Stimulated activated naive CD8-positive, alpha-beta T cell treated with anti-CD3 and anti-CD28 coated beads, Interleukin-15, Interleukin-2, amounts not matched to agents 100 U/mL and 50 U/mL, for 24 hours (primary cell): ENCODE measurements around the gene MYCBP2.
A peak's percentile ranks its signal among the peaks of the same experiment; 100 is the strongest.
"Not testable (repeated sequence)": the region's sequence is repeated elsewhere in the genome, so short reads cannot be mapped to it uniquely, and the experiment has no call there.

Experiments
- ATAC-seq: fragments of 150-1000 bp; cut with Tn5 transposase; one replicate; pipeline ENCODE4 v1.10.0; 2021
- DNase-seq: peaks from one replicate; pipeline ENCODE4 v3.0.0; 2021

Gene MYCBP2

GRCh38 chr13:77338961-77339401 is 12.1 kb upstream of the MYCBP2 start:
- ATAC-seq (no peak), DNase-seq (no peak)

- no peak for ATAC-seq
- no peak for DNase-seq
Observed at GRCh38 chr13:77338329-77338728, 11.4 kb upstream of the MYCBP2 start.

- no peak for ATAC-seq
- no peak for DNase-seq
Observed at GRCh38 chr13:77337159-77337558, 10.3 kb upstream of the MYCBP2 start.

- ATAC-seq (no peak), DNase-seq (no peak)
Observed at GRCh38 chr13:77335543-77335942, 8.6 kb upstream of the MYCBP2 start.

- no peak for ATAC-seq
- no peak for DNase-seq
Observed at GRCh38 chr13:77333594-77333993, 6.7 kb upstream of the MYCBP2 start.

- ATAC-seq, result no peak
- DNase-seq, result no peak
Observed at GRCh38 chr13:77331421-77331820, 4.5 kb upstream of the MYCBP2 start.

- no peak for DNase-seq
- ATAC-seq, result peak; percentile 0
Observed at GRCh38 chr13:77329911-77330584, 3.2 kb upstream of the MYCBP2 start.

- DNase-seq, result peak; percentile 88
- peak; percentile 79 for ATAC-seq
Observed at GRCh38 chr13:77329133-77329910, 2.4 kb upstream of the MYCBP2 start.

- DNase-seq, result no peak
- peak; percentile 5 for ATAC-seq
Observed at GRCh38 chr13:77328819-77329132, 1.9 kb upstream of the MYCBP2 start.

GRCh38 chr13:77325371-77325980 is 1.4 kb downstream of the MYCBP2 start:
- ATAC-seq, result no peak
- no peak for DNase-seq

- no peak for DNase-seq
- no peak for ATAC-seq
Observed at GRCh38 chr13:77323858-77324257, 3.0 kb downstream of the MYCBP2 start.

GRCh38 chr13:77319536-77319935 is 7.4 kb downstream of the MYCBP2 start:
- no peak for ATAC-seq

GRCh38 chr13:77318741-77319140 is 8.2 kb downstream of the MYCBP2 start:
- ATAC-seq (no peak), DNase-seq (no peak)

More at GRCh38 chr13:77319536-77319935, 7.4 kb downstream of the MYCBP2 start:
- DNase-seq, result no peak

- ATAC-seq (peak; percentile 25), DNase-seq (no peak)
Observed at GRCh38 chr13:77316430-77316829, 10.5 kb downstream of the MYCBP2 start.

- DNase-seq, ATAC-seq: not testable (repeated sequence)
Observed at GRCh38 chr13:77315509-77315908, 11.4 kb downstream of the MYCBP2 start.

GRCh38 chr13:77313923-77314322 is 13.0 kb downstream of the MYCBP2 start:
- DNase-seq (no peak), ATAC-seq (no peak)

- ATAC-seq, result no peak
- DNase-seq, result no peak
Observed at GRCh38 chr13:77312311-77312710, 14.6 kb downstream of the MYCBP2 start.

- ATAC-seq, result no peak
- DNase-seq, result no peak
Observed at GRCh38 chr13:77310579-77311279, 16.2 kb downstream of the MYCBP2 start.

GRCh38 chr13:77310161-77310560 is 16.7 kb downstream of the MYCBP2 start:
- ATAC-seq (no peak), DNase-seq (no peak)

- no peak for ATAC-seq
- no peak for DNase-seq
Observed at GRCh38 chr13:77309254-77309653, 17.6 kb downstream of the MYCBP2 start.

GRCh38 chr13:77306458-77306857 is 20.4 kb downstream of the MYCBP2 start:
- DNase-seq (no peak), ATAC-seq (no peak)

GRCh38 chr13:77305266-77305665 is 21.6 kb downstream of the MYCBP2 start:
- DNase-seq (no peak), ATAC-seq (no peak)
